KG1 (cell line): Measurements from ENCODE around the gene UTP4.
"Not testable (repeated sequence)": the region's sequence is repeated elsewhere in the genome, so short reads cannot be mapped to it uniquely, and the experiment has no call there.

Source experiments
- DNase-seq: peaks from one replicate; lab custom pipeline; 2025; lab: John Stamatoyannopoulos, UW

UTP4 gene

DNA sequence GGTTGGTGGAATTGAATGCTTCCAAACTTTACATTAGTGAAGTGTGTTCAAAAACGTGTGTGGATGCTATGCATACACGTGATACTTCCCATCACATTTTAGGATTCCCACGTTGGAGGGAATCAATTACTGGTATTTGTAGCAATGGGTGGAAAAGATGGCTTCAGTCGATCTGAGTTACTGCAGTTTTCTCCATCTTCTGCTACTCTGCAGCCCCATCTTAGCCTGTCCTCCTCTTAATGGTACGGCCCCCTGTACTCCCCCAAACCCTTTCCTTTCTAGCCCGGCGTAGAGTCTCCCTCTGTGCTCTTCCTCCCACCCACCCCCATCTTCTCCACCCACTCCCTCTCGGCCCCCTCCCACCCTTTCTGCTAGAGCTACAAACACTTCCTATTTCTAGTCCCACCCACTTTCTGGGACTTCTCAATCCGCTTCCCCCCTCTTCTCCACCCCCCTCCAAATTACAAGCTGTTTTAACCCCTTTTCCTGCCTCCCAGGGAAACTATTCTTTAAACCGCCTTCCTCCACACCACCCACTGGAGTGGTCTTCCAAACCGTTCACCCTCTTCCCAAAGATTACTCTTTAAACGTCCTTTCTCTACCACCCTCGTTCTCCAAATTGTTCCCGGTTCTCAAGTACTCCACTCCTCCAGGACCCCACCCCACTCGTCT is 1.1 kb upstream of the UTP4 start:
- no peak for DNase-seq

DNA sequence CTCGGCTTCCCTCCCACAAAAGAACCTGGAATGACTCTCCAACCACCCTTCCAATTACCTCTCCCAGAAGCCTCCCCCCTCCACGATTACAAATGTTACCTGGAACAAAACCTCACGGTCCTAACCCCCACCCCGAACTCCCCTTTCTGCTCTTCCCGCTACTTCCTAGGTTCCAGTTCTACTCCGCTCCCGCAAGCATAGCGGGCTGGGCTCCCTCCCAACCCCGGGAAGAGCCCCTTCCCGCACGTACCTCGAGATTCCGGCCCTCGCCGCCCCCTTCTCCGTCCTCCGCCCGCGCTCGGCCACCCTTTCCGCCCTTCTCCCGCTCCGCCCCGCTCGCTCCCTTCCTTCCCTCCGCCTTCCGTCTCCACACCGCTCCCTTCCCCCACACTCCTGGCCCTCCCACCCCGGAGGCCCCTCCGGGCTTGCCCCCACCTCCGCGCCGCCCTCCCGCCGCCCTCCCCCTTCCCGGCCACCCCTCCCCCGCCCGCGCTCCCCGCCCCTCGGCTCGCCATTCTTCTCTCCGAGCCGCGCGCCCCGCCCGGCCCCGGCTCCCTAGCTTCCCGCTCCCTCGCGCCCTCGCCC is 518 bp upstream of the UTP4 start:
- DNase-seq, result peak; percentile 49

DNA sequence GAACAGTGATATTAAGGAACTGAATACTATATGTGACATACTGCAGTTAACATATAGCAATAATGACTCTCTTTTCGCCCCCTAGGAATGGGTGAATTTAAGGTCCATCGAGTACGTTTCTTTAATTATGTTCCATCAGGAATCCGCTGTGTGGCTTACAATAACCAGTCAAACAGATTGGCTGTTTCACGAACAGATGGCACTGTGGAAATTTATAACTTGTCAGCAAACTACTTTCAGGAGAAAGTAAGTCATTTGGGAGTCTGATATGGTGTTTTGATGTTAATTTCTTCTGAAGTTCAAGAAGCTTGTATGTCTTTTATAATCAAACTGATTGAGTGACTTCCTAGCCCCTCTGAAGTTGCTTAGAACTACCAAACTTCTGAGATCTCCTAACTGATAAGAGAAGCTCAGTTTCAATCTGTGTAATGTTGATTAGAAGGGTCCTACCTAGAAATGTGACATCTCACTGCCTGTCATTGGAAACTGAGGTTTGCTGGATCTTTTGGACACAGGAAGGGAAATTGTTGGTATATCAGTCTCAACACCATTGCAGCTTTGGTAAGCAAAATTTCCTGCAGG is 1.0 kb downstream of the UTP4 start:
- DNase-seq, result no peak

DNA sequence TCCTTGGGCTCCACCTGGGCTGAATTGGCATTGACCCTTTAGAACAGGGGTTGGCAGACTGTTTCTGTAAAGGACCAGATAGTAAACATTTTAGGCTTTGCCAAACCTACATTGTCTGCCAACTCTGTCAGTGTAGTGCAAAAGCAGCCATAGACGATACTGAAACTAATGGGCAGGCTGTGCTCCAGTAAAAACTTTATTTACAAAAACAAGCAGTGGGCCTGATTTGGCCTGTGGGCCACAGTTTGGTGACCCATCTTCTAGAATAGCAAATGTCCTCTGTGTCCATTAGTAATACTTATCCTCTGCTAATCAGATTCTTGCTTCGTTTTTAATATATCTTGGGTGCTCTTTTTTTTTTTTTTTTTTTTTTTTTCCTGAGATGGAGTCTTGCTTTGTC is 6.2 kb downstream of the UTP4 start:
- DNase-seq, result no peak

DNA sequence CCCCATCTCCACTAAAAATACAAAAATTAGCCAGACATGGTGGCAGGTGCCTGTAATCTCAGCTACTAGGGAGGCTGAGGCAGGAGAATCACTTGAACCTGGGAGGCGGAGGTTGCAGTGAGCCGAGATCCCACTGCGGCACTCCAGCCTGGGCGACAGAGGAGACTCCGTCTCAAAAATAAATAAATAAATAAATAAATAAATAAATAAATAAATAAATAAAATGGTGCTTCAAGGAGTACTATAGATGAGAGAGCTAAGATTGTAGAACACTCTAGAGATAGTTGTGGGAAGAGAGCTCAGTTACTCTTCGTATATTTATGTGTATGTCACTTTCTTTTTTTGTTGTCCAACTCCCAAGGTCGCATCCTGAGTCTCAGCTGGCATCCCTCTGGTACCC is 7.0 kb downstream of the UTP4 start:
- not testable (repeated sequence) for DNase-seq

DNA sequence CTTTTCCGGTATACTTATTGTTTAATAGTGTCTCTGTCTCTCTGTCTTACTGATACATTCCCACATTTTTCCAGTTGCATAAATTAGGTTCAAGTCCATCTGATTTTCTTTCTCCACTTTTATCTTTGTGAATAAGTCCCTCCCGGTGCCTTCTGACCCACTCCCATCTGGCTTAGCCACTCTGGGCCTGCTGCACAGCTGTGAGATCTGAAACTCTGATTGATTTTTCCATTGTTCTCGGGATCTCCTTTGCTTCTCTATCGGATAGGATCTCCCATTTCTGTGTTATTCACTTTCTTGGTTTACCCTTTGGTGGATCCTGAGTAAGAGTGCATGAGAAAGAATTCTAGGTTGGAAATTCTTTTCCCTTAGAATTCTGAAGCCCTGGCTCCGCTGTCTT is 8.6 kb downstream of the UTP4 start:
- no peak for DNase-seq

DNA sequence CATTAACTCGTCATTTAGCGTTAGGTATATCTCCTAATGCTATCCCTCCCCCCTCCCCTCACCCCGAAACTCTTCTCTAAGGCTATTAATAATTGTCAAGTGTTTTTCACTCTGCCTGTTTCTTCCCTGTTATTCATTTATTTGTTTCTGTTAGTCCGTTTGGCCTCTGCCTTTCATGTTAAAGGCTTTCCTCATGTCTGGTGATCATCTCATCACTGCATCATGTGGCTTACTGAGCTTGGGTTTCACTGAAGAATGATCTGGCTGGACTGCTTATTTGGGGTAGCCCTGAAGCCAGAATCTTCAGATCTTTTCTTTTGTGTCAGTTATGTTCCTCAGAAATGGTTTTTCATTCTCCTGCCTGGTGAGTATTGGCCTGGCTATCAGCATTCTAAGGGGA is 9.5 kb downstream of the UTP4 start:
- DNase-seq, result no peak

DNA sequence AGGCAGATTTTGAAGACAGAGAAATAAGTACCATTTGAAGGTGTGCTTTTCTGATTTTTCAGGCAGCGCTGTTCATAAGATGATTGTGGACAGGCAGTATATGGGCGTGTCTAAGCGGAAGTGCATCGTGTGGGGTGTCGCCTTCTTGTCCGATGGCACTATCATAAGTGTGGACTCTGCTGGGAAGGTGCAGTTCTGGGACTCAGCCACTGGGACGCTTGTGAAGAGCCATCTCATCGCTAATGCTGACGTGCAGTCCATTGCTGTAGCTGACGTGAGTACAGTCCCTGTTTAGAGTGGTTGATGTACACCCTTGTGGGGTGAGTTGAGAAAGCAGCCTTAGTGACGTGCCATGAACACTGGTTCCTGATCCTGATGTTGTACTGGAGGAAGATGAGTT is 10.7 kb downstream of the UTP4 start:
- no peak for DNase-seq

DNA sequence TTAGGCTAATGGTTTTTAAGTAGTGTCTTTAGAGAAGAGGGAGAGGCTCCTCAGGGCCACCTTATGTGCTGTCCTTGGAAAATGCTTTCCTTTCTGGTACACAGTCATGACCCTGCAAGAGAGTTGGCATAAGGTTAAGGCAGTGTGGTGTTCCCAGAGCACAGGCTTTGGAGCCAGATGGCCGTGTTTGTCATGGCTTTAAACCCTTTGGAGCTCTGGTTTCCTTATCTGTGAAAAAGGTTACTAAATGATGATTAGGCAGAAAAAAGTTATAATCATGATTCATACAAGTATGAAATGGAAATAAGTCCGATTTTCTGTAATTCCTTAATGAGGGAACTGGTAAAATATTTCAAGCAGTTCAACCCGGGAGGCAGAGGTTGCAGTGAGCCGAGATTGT is 13.2 kb downstream of the UTP4 start:
- DNase-seq, result no peak

DNA sequence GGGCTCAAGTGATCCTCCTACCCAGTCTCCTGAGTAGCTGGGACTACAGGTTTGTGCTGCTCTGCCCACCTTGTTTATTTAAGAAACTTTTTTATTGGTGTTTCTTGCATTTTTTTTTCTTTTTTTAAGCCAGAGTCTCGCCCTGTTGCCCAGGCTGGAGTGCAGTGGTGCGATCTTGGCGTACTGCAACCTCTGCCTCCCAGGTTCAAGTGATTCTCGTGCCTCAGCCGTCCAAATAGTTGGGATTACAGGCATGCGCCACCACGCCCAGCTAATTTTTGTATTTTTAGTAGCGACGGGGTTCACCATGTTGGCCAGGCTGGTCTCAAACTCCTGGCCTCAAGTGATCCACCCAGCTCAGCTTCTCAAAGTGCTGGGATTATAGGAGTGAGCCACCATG is 17.2 kb downstream of the UTP4 start:
- DNase-seq, result not testable (repeated sequence)

DNA sequence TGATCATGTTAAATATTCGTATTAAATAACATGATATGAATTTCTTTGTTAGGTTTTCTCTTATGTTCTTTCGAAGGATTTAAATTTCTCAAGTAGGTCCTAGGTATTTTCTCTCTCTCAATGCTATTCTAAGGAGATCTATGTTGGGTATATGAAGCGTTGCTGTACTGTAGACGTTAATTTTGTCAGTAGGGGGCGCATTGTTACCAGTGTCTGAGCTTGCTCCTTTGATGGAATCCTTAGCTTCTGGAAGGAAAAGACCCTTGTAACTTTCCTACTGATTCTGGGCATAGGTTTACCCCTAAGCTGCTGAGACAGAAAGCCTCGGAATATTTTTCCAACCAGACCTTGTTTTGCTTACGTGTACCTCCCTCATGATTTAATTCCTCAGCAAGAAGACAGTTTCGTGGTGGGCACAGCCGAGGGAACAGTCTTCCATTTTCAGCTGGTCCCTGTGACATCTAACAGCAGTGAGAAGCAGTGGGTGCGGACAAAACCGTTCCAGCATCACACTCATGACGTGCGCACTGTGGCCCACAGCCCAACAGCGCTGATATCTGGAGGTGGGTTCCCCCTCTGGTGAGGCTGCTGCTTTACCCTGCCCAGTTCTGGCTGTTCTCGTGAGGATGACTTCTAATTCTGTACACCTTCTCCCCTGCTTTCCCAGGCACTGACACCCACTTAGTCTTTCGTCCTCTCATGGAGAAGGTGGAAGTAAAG is 17.9 kb downstream of the UTP4 start:
- DNase-seq, result peak; percentile 56

DNA sequence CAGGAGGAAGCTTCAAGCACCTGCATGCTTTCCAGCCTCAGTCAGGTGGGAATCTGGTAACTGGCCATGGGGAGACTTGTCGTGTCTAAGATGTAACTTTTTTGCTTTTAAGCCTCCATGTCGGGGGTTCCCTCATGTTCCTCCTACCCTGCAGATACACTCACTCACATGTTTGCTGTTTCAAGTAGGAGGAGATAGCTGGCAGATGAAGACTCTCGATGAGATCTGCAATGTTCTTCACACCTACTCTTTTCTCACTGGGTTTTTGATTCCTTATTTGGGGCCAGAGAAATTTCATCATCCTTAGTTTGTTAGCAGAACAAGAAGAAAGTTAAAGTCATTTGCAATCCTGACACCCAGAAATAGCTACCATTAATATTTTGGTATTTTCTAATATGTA is 24.7 kb downstream of the UTP4 start:
- no peak for DNase-seq

DNA sequence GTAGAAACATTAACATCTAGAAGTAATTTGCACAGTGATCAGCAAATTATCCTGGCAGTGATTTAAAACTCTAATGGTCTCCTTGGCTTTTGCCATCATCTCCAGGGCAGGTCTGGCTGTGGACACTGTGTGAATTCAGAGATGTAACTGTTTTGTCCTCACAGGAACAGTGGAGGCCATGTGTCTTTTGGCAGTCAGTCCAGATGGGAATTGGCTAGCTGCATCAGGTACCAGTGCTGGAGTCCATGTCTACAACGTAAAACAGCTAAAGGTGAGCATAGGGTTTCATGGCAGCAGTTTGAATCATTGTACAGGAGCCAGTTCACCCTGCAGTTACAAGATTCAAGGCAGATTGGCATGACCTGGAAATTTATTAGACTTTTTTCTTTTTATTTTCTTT is 27.7 kb downstream of the UTP4 start:
- no peak for DNase-seq

DNA sequence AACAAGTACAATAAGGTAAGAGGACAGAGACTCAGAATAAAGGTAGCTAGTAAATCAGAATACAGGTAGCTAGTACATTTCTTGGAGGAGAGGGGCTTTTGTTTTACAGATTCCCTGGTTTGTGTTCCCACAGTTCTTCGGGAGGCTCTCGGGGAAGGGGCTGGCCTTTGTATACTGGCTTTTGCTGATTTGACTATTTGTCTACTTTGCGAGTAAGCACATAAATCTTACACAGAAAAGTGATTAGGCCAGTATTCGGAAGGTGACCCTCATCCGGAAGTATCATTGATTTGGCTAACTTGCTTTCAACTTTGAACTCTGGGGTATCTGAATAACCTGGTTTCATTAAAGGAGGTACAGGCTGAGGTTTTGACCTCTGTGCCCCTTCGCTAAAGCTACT is 33.1 kb downstream of the UTP4 start:
- DNase-seq, result no peak

DNA sequence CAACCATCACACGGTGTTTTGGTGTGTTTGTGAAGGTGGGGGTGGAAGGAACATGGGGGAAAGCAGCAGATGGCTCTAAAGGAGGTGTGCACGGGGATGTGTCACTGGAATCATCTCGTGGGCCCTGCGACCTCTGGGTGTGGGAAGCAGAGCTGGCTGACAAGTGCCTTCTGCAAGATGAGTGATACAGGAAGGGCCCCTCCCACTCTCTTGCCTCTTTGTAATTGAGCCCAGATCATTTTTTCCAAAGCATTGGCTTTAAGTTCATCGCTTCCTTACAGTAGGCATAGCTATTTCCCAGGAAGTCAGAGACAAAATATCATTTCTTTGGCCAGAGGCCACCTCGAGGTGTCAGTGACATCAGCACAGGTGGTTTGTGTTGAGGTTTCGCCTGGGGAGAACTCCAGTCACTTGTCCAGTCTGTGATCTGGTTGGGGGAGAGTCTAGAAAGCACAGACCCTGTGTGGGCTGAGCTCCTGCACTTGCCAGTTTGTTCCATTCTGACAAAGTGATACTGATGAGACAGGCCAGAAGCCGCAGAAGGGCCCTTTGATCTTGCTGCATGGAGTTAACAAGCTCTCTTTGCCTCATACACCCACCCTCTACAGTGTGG is 33.9 kb downstream of the UTP4 start:
- DNase-seq, result no peak

DNA sequence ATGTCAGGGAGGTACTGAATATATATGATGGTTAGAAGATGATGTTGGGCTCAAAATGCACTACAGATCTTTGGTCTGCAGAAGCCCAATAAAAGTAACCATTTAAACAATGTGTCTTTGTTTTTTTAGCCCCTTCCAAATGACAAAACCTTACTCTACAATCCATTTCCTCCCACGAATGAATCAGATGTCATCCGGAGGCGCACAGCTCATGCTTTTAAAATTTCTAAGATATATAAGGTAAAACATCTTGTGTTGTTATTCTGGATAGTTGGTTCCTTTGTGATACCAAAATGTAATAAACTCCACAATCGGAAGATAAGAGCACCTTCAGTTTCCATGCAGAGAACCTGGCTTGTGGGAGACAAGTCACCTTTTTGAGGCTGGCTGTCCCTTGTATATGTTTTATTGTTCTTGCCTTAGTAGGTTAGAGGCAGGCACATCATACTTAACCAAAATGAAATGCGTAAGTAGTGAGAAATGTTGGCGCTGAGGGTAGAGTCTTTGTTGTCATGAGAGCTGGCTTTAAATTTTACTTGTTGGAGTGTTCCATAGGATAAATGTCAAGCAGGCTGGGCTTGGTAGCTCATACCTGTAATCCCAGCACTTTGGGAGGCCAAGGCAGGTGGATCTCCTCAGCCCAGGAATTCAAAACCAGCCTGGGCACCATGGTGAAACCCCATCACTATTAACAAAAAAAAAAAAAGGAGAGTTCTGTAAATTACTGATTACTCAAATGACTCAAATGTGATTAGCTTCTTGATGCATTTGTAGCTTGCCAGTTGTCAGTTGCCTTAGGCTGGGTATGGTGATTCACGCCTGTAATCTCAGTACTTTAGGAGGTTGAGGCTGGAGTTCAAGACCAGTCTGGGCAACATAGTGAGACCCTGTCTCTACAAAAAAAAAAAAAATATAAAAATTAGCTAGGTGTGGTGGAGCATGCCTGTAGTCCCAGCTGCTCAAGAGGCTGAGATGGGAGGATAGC is 34.8 kb downstream of the UTP4 start:
- no peak for DNase-seq

DNA sequence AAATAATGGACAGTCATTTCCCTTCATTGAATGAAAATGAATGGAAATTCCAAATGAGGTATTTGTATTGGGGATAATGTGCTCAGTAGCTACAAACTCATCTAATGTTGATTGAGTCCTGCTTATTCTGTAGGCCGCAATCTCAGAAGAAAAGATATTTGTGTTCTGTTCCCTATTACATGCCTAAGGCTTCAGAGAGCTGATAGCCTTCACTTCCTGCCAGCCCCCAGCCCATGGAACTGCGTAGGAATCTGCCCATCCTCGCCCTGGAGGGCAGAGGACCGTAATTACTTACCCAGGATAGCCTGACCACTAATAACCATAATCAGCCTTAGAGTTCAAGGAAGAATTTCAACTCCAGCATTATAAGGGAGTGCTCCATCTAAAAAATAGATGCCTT is 36.6 kb downstream of the UTP4 start:
- DNase-seq, result no peak

DNA sequence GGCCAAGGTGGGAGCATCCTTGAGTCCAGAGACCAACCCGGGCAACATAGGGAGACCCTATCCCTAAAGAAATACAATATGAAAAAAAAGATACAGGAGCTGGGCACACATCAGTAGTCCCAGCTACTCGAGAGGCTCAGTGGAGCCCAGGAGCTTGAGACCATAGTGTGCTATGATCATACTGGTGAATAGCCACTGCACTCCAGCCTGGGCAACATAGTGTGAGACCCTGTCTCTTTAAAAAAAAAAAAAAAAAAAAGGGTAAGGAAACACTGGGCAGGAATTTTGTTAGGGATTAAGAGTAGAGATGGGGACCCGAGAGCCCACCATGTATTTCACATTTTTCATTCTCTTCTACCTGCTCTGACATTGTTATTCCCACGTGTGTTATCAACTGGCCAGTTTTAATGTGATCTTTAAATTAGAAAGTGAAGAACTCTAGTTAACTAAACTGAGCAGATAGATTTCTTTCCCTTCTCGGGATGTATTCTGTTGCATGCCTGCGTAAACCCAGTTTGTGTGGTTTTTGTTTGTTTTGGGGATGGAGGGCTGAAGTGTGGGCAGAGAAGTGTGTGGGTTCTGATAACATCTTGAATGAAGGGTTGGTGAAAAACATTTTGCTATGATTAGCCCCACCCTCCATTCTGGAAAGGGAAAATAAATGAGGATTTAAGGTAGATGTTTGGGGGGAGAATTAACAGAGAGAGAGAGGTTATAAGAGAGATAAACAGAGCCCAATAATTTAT is 37.3 kb downstream of the UTP4 start:
- DNase-seq, result no peak

DNA sequence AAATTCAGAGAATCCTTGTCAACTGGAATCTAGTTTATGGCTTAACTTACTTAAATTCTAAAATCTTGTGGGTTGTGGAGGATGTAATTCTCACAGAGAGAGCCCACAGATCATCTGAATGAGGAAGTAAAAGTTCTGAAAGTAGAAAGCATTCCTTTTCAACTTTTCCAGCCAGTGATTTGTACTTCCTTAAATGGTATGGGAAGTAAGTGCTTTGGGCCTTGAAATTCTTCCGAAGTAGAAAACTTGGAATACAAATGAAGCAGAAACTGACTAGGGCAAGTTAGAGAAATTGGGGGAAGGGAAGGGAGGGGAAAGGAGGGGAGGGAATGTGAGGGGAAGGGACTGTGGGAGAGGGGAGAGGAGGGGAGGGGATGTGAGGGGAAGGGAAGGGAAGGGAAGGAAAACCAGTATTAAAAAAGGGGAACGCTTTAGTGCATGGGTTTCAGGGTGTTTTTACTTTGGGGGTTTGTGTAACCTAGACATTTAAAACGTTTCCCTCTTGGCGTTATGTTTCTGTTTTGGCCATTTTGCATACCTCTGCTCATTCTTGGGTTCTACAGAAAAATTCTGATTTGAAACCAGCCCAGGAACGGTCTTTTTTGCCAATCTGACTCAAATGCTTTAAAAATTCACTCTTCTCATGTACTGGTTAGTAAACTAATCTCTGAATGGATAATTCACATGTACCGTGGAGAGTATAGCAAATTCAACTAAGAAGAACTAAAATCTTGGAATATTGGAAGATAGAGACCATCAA is 39.1 kb downstream of the UTP4 start:
- no peak for DNase-seq
